Measurements from ENCODE around the gene ANXA6.

ANXA6 gene

DNA sequence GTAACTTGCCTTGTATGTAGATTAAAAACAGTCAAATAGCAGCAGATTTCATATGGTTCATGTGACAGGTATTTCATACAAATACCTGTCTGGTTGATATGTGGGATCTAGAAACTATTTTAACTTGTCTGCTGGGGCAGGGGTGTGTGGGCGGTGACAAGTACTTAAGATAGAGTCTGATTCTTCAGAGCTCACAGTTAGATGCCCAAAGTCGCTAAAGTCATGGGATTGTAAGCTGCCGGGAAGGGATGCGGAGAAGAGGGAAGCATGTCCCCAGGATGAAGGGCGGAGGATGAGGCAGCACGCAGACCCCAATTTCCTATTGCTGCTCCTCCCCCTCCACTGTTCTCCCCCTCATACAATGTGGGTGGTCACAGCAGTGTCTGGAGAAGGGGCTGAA, 13.3 kb downstream of the ANXA6 start:
- TF ChIP-seq CTCF (conservative IDR thresholded peaks at IDR 0.05; ENCODE audit: low read depth, low read length), result no peak
- H3K36me3 ChIP-seq (ENCODE audit: insufficient read depth), result no peaks in the 10 kb centered on the region
- H3K4me3 ChIP-seq (IDR thresholded peaks at IDR 0.05; ENCODE audit: insufficient read depth, low read depth, low read length), result no peak overlapping the region
- H2AFZ ChIP-seq (ENCODE audit: low read depth), result no peak overlapping the region
- H4K20me1 ChIP-seq (ENCODE audit: insufficient read depth), result no peaks in the 10 kb centered on the region
- no peak overlapping the region for H3K27ac ChIP-seq
- no peak overlapping the region for H3K4me2 ChIP-seq
- peaks cover 81% of the 10 kb centered on the region for H3K4me1 ChIP-seq (ENCODE audit: low read depth, poor library complexity, severe bottlenecking)
- H3K9ac ChIP-seq, result no peak overlapping the region
- H3K79me2 ChIP-seq (ENCODE audit: insufficient read depth, low read depth), result peaks cover 53% of the 10 kb centered on the region
- H3K27me3 ChIP-seq (ENCODE audit: insufficient read depth, low read depth), result no peaks in the 10 kb centered on the region

DNA sequence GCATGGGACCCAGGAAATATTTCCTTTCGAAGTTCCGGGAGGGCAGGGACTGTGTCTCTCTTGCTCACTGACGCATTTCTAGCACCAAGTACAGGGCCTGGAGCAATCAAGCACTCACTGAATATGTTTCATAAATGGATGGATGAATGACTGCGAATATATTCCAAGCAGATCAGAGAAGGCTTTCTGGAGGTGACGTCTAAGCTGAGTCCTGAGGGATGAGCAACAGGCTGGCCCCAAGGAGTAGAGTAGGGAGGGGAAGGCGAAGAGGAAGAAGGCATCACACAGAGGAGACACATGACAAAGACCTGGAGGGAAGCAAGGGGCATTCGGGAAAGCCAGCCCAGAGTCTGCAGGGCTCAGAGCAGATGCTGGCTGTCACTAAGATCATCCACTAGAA, 13.9 kb downstream of the ANXA6 start:
- Histone ChIP-seq H3K36me3 (ENCODE audit: insufficient read depth) (no peaks in the 10 kb centered on the region), H2AFZ (ENCODE audit: low read depth) (no peak overlapping the region), H3K27me3 (ENCODE audit: insufficient read depth, low read depth) (no peaks in the 10 kb centered on the region), H3K4me3 (IDR thresholded peaks at IDR 0.05; ENCODE audit: insufficient read depth, low read depth, low read length) (no peak overlapping the region), H3K9ac (no peak overlapping the region), H3K4me1 (ENCODE audit: low read depth, poor library complexity, severe bottlenecking) (peaks cover 76% of the 10 kb centered on the region), H3K27ac (no peak overlapping the region; the same call in 1 of the 2 replicates), H4K20me1 (ENCODE audit: insufficient read depth) (no peaks in the 10 kb centered on the region), H3K79me2 (ENCODE audit: insufficient read depth, low read depth) (peaks cover 52% of the 10 kb centered on the region), H3K4me2 (no peak overlapping the region)
- TF ChIP-seq CTCF (conservative IDR thresholded peaks at IDR 0.05; ENCODE audit: low read depth, low read length), result no peak

GRCh38 chr5:151142933-151143332, 14.6 kb downstream of the ANXA6 start:
- no peak overlapping the region for H3K4me3 ChIP-seq (IDR thresholded peaks at IDR 0.05; ENCODE audit: insufficient read depth, low read depth, low read length)

GRCh38 chr5:151141535-151141934, 16.0 kb downstream of the ANXA6 start:
- H3K36me3 ChIP-seq (ENCODE audit: insufficient read depth), result no peaks in the 10 kb centered on the region
- TF ChIP-seq CTCF (conservative IDR thresholded peaks at IDR 0.05; ENCODE audit: low read depth, low read length), result no peak

More at GRCh38 chr5:151142933-151143332, 14.6 kb downstream of the ANXA6 start:
- Histone ChIP-seq H3K27me3 (ENCODE audit: insufficient read depth, low read depth) (no peaks in the 10 kb centered on the region), H4K20me1 (ENCODE audit: insufficient read depth) (no peaks in the 10 kb centered on the region), H3K27ac (peak overlapping the region; percentile 78; the same call in 1 of the 2 replicates), H3K4me1 (ENCODE audit: low read depth, poor library complexity, severe bottlenecking) (peaks cover 76% of the 10 kb centered on the region), H3K9ac (no peak overlapping the region), H2AFZ (ENCODE audit: low read depth) (no peak overlapping the region), H3K79me2 (ENCODE audit: insufficient read depth, low read depth) (peaks cover 45% of the 10 kb centered on the region), H3K36me3 (ENCODE audit: insufficient read depth) (no peaks in the 10 kb centered on the region), H3K4me2 (peak overlapping the region; percentile 93; the same call in 1 of the 2 replicates)
- TF ChIP-seq CTCF (conservative IDR thresholded peaks at IDR 0.05; ENCODE audit: low read depth, low read length), result no peak

More at GRCh38 chr5:151141535-151141934, 16.0 kb downstream of the ANXA6 start:
- no peaks in the 10 kb centered on the region for H4K20me1 ChIP-seq (ENCODE audit: insufficient read depth)
- H3K4me1 ChIP-seq (ENCODE audit: low read depth, poor library complexity, severe bottlenecking), result peaks cover 67% of the 10 kb centered on the region
- H3K9ac ChIP-seq, result peak overlapping the region; percentile 49; the same call in 1 of the 2 replicates
- H3K4me3 ChIP-seq (IDR thresholded peaks at IDR 0.05; ENCODE audit: insufficient read depth, low read depth, low read length), result no peak overlapping the region
- H2AFZ ChIP-seq (ENCODE audit: low read depth), result no peak overlapping the region
- no peaks in the 10 kb centered on the region for H3K27me3 ChIP-seq (ENCODE audit: insufficient read depth, low read depth)
- H3K27ac ChIP-seq, result peak overlapping the region; percentile 78
- peak overlapping the region; percentile 93 for H3K4me2 ChIP-seq
- peaks cover 33% of the 10 kb centered on the region for H3K79me2 ChIP-seq (ENCODE audit: insufficient read depth, low read depth)
